ENCODE results near the gene DCP1B.

The DCP1B gene

DNA sequence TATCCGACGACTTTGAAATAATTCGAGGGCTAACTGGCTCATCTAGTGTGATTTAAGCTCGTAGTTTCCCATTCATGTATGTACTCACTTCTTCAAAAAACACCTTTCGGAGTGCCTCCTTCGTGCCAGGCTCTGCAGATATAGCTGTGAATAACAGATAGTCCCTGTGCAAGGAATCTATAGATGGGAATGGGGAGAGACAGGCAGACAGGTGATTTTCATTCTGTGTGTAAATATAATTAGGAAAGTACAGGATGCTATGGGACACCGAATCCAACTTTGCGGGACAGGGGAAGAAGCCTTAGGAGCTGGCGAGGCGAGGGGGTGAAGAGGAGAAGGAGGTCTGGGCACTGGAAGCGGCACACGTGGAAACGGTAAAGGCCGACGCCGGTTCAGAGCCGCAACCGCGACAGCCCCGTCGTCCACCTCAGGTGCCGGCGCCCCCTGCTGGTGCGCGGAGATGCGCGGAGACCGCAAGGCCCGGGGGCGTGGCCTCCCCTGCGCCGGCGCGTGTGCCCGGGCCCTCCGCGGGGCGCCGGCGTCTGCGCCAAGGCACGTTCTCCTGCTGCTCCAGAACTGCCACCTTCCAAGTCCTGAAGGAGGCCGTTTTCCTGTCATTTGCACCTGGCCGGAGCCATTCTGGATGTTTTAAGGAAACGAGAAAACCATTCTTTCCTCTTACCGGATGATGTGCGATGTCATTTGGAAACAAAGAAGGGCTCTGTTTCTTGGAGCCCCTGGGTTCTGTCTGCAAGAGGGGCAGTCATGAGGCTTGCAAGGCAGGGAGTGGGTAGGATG is 30.6 kb upstream of the DCP1B start:
- Histone ChIP-seq H3K27me3 (replicated peaks in 2 of 5; ENCODE audit: control insufficient read depth in 4 of 5, insufficient read depth in 5 of 5, low read length in 4 of 5) (peaks cover 0 to 19% (median 0%) of the 10 kb centered on the region in 5 experiments), H3K9me3 (ENCODE audit: control extremely low read depth in 1 of 5, control insufficient read depth in 4 of 5, insufficient read depth in 2 of 5, low read depth in 1 of 5, low read length in 4 of 5) (no peaks in the 10 kb centered on the region), H3K4me1 (ENCODE audit: control extremely low read depth in 1 of 4, control insufficient read depth in 4 of 4, insufficient read depth in 4 of 4, low read length in 3 of 4) (peaks cover 4 to 14% (median 9%) of the 10 kb centered on the region in 4 experiments), H3K27ac (ENCODE audit: insufficient read depth in 1 of 2, low read depth in 1 of 2, low read length in 2 of 2, poor library complexity in 1 of 2, severe bottlenecking in 2 of 2) (no peak overlapping the region), H3K4me3 (ENCODE audit: control insufficient read depth in 1 of 7, extremely low read depth in 1 of 7, insufficient read depth in 4 of 7, low read depth in 2 of 7, low read length in 6 of 7) (peak overlapping the region in 6 of 7 experiments; percentile 7 to 73 (median 44)), H3K36me3 (ENCODE audit: control insufficient read depth in 4 of 4, insufficient read depth in 4 of 4, low read length in 3 of 4) (no peaks in the 10 kb centered on the region)
- ChIA-PET CTCF (interaction anchor here (0.7 to 2.0 kb wide), 9 partner anchors 8 to 548 kb away, joined by 3 to 6 read pairs (median 4); no protein-coding TSS in a partner anchor), POLR2A (no interaction called here)
- WGBS (ENCODE audit: insufficient coverage): 8% methylated on average over 40 of the region's 47 CpGs
- peak; percentile 81 to 88 (median 85) for DNase-seq

DNA sequence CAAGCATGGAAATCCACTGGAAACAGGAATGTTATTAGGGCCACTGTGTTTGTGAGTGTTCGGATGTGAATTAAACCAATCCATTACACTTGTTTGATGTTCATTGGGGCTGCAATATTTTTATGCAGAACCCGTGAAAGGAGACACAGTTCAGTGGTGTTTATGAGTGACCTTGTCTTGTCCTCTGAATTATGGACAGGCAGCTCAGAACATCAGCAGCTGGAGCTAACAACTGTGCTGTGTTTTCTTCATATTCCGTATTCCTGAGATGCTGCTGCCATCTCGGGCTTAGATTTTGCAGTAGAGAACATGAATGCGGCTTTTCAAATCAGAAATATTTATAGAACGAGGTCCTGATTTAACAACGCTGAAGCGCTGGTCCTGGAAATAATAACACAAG is 28.2 kb upstream of the DCP1B start:
- H3K9me3 ChIP-seq (ENCODE audit: control extremely low read depth in 1 of 5, control insufficient read depth in 4 of 5, insufficient read depth in 2 of 5, low read depth in 1 of 5, low read length in 4 of 5): no peaks in the 10 kb centered on the region
- ChIA-PET POLR2A (no interaction called here), CTCF (no interaction called here)
- DNase-seq: no peak
- H3K27me3 ChIP-seq (replicated peaks in 2 of 5; ENCODE audit: control insufficient read depth in 4 of 5, insufficient read depth in 5 of 5, low read length in 4 of 5): peaks cover 0 to 18% (median 0%) of the 10 kb centered on the region in 5 experiments
- H3K4me1 ChIP-seq (ENCODE audit: control extremely low read depth in 1 of 4, control insufficient read depth in 4 of 4, insufficient read depth in 4 of 4, low read length in 3 of 4): peaks cover 4 to 14% (median 9%) of the 10 kb centered on the region in 4 experiments
- H3K27ac ChIP-seq (ENCODE audit: insufficient read depth in 1 of 2, low read depth in 1 of 2, low read length in 2 of 2, poor library complexity in 1 of 2, severe bottlenecking in 2 of 2): no peak overlapping the region
- no peaks in the 10 kb centered on the region for H3K36me3 ChIP-seq (ENCODE audit: control insufficient read depth in 4 of 4, insufficient read depth in 4 of 4, low read length in 3 of 4)
- no peak overlapping the region for H3K4me3 ChIP-seq (ENCODE audit: control insufficient read depth in 1 of 7, extremely low read depth in 1 of 7, insufficient read depth in 4 of 7, low read depth in 2 of 7, low read length in 6 of 7)
- WGBS (ENCODE audit: insufficient coverage): 97% methylated on average over 4 of the region's 8 CpGs

GRCh38 chr12:2029851-2030250 is 25.6 kb upstream of the DCP1B start:
- Histone ChIP-seq H3K9me3 (ENCODE audit: control extremely low read depth in 1 of 5, control insufficient read depth in 4 of 5, insufficient read depth in 2 of 5, low read depth in 1 of 5, low read length in 4 of 5) (no peaks in the 10 kb centered on the region), H3K27ac (ENCODE audit: insufficient read depth in 1 of 2, low read depth in 1 of 2, low read length in 2 of 2, poor library complexity in 1 of 2, severe bottlenecking in 2 of 2) (no peak overlapping the region), H3K36me3 (ENCODE audit: control insufficient read depth in 4 of 4, insufficient read depth in 4 of 4, low read length in 3 of 4) (no peaks in the 10 kb centered on the region), H3K27me3 (replicated peaks in 2 of 5; ENCODE audit: control insufficient read depth in 4 of 5, insufficient read depth in 5 of 5, low read length in 4 of 5) (peaks cover 0 to 14% (median 0%) of the 10 kb centered on the region in 5 experiments), H3K4me3 (ENCODE audit: control insufficient read depth in 1 of 7, extremely low read depth in 1 of 7, insufficient read depth in 4 of 7, low read depth in 2 of 7, low read length in 6 of 7) (no peak overlapping the region), H3K4me1 (ENCODE audit: control extremely low read depth in 1 of 4, control insufficient read depth in 4 of 4, insufficient read depth in 4 of 4, low read length in 3 of 4) (peaks cover 2 to 7% (median 4%) of the 10 kb centered on the region in 4 experiments)
- DNase-seq: peak in 1 of 3 donors; percentile 19
- ChIA-PET CTCF (interaction anchor here (1.7 kb wide), 1 partner anchor 11 kb away, joined by 4 read pairs; no protein-coding TSS in a partner anchor), POLR2A (no interaction called here)
- WGBS (ENCODE audit: insufficient coverage): no CpG with 5 or more reads among the region's 3 CpGs

DNA sequence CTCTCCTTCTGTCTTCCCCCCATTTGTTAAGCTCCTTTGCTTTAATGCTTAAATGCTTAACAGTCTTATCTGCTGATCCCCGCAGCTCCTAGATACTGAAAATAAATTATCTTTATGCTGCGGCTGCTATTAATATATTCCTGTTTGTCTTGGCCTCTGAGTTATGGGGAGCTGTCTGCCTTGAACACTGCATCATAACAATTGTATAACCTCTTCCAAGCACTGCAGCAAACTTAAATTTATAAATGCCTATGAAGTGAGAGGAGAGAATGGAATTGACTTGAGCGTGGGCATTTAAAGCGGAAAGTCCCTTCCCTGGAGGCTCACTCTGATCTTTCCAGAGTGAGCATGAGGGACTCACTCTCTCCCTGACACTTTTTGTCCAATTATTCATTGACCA is 23.1 kb upstream of the DCP1B start:
- H3K27ac ChIP-seq (ENCODE audit: insufficient read depth in 1 of 2, low read depth in 1 of 2, low read length in 2 of 2, poor library complexity in 1 of 2, severe bottlenecking in 2 of 2): no peak overlapping the region
- no peaks in the 10 kb centered on the region for H3K36me3 ChIP-seq (ENCODE audit: control insufficient read depth in 4 of 4, insufficient read depth in 4 of 4, low read length in 3 of 4)
- H3K4me1 ChIP-seq (ENCODE audit: control extremely low read depth in 1 of 4, control insufficient read depth in 4 of 4, insufficient read depth in 4 of 4, low read length in 3 of 4): peaks cover 0 to 5% (median 2%) of the 10 kb centered on the region in 4 experiments
- no peak overlapping the region for H3K4me3 ChIP-seq (ENCODE audit: control insufficient read depth in 1 of 7, extremely low read depth in 1 of 7, insufficient read depth in 4 of 7, low read depth in 2 of 7, low read length in 6 of 7)
- peaks cover 0 to 6% (median 0%) of the 10 kb centered on the region in 5 experiments for H3K27me3 ChIP-seq (replicated peaks in 2 of 5; ENCODE audit: control insufficient read depth in 4 of 5, insufficient read depth in 5 of 5, low read length in 4 of 5)
- ChIA-PET POLR2A (no interaction called here), CTCF (interaction anchor here (1.2 kb wide), 1 partner anchor 17 kb away, joined by 3 read pairs; no protein-coding TSS in a partner anchor)
- 100% methylated on average over 2 of the region's 4 CpGs for whole genome bisulfite sequencing (ENCODE audit: insufficient coverage)
- peaks cover 0 to 4% (median 0%) of the 10 kb centered on the region in 5 experiments for H3K9me3 ChIP-seq (ENCODE audit: control extremely low read depth in 1 of 5, control insufficient read depth in 4 of 5, insufficient read depth in 2 of 5, low read depth in 1 of 5, low read length in 4 of 5)
- no peak for DNase-seq

- Histone ChIP-seq H3K27me3 (replicated peaks in 2 of 5; ENCODE audit: control insufficient read depth in 4 of 5, insufficient read depth in 5 of 5, low read length in 4 of 5) (peaks cover 0 to 2% (median 0%) of the 10 kb centered on the region in 5 experiments), H3K4me3 (ENCODE audit: control insufficient read depth in 1 of 7, extremely low read depth in 1 of 7, insufficient read depth in 4 of 7, low read depth in 2 of 7, low read length in 6 of 7) (no peak overlapping the region), H3K9me3 (ENCODE audit: control extremely low read depth in 1 of 5, control insufficient read depth in 4 of 5, insufficient read depth in 2 of 5, low read depth in 1 of 5, low read length in 4 of 5) (peaks cover 0 to 8% (median 0%) of the 10 kb centered on the region in 5 experiments), H3K36me3 (ENCODE audit: control insufficient read depth in 4 of 4, insufficient read depth in 4 of 4, low read length in 3 of 4) (no peaks in the 10 kb centered on the region), H3K4me1 (ENCODE audit: control extremely low read depth in 1 of 4, control insufficient read depth in 4 of 4, insufficient read depth in 4 of 4, low read length in 3 of 4) (peaks cover 0 to 5% (median 2%) of the 10 kb centered on the region in 4 experiments), H3K27ac (ENCODE audit: insufficient read depth in 1 of 2, low read depth in 1 of 2, low read length in 2 of 2, poor library complexity in 1 of 2, severe bottlenecking in 2 of 2) (no peak overlapping the region)
- CTCF ChIA-PET: interaction anchor here (1.7 kb wide), 1 partner anchor 11 kb away, joined by 4 read pairs; no protein-coding TSS in a partner anchor
- no peak for DNase-seq
- POLR2A ChIA-PET: no interaction called here
- 22% methylated on average over 3 of the region's 3 CpGs for WGBS (ENCODE audit: insufficient coverage)
Measured at GRCh38 chr12:2023365-2023764, 19.1 kb upstream of the DCP1B start.

DNA sequence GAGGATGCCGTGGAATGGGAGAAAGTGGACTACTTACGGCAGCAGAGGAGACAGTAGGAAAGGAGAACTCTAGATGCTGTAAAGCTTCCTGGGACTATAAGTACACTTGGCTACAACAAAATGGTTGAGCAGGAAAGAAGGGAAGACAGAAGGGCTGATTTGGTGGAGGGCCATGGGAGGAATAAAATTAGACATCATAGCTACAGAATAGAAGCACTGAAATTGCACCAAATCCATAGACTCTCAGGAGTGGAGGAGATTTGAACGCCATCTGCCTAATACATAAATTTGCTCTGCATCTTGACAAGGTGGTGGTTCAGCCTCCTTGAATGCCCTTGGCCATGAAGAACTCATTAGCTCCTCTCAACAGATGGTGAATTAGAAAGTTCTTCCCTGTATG is 16.3 kb upstream of the DCP1B start:
- peaks cover 0 to 5% (median 2%) of the 10 kb centered on the region in 4 experiments for H3K4me1 ChIP-seq (ENCODE audit: control extremely low read depth in 1 of 4, control insufficient read depth in 4 of 4, insufficient read depth in 4 of 4, low read length in 3 of 4)
- CTCF ChIA-PET: interaction anchor here (0.7 to 1.4 kb wide), 3 partner anchors 9 to 26 kb away, joined by 3 to 5 read pairs (median 4); no protein-coding TSS in a partner anchor
- peaks cover 0 to 8% (median 0%) of the 10 kb centered on the region in 5 experiments for H3K9me3 ChIP-seq (ENCODE audit: control extremely low read depth in 1 of 5, control insufficient read depth in 4 of 5, insufficient read depth in 2 of 5, low read depth in 1 of 5, low read length in 4 of 5)
- 100% methylated on average over 3 of the region's 3 CpGs for WGBS (ENCODE audit: insufficient coverage)
- no peak overlapping the region for H3K27ac ChIP-seq (ENCODE audit: insufficient read depth in 1 of 2, low read depth in 1 of 2, low read length in 2 of 2, poor library complexity in 1 of 2, severe bottlenecking in 2 of 2)
- POLR2A ChIA-PET: no interaction called here
- no peaks in the 10 kb centered on the region for H3K27me3 ChIP-seq (replicated peaks in 2 of 5; ENCODE audit: control insufficient read depth in 4 of 5, insufficient read depth in 5 of 5, low read length in 4 of 5)
- H3K36me3 ChIP-seq (ENCODE audit: control insufficient read depth in 4 of 4, insufficient read depth in 4 of 4, low read length in 3 of 4): no peaks in the 10 kb centered on the region
- H3K4me3 ChIP-seq (ENCODE audit: control insufficient read depth in 1 of 7, extremely low read depth in 1 of 7, insufficient read depth in 4 of 7, low read depth in 2 of 7, low read length in 6 of 7): no peak overlapping the region
- DNase-seq: no peak

DNA sequence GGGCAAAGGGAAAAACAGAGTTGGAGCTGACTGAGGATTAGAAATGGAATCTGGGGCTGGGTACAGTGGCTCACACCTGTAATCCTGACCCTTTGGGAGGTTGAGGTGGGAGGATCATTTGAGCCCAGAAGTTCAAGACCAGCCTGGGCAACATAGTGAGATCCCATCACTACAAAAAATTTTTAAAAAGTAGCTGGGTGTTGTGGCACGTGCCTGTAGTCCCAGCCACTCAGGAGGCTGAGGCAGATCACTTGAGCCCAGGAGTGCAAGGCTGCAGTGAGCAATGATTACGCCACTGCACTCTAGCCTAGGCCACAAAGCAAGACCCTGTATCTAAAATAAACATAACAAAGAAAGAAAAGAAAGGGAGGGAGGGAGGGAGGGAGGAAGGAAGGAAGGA is 14.9 kb upstream of the DCP1B start:
- no peaks in the 10 kb centered on the region for H3K27me3 ChIP-seq (replicated peaks in 2 of 5; ENCODE audit: control insufficient read depth in 4 of 5, insufficient read depth in 5 of 5, low read length in 4 of 5)
- no peaks in the 10 kb centered on the region for H3K36me3 ChIP-seq (ENCODE audit: control insufficient read depth in 4 of 4, insufficient read depth in 4 of 4, low read length in 3 of 4)
- ChIA-PET CTCF (interaction anchor here (0.9 to 2.3 kb wide), 5 partner anchors 9 to 15 kb away, joined by 3 to 7 read pairs (median 4); no protein-coding TSS in a partner anchor), POLR2A (no interaction called here)
- peaks cover 0 to 5% (median 2%) of the 10 kb centered on the region in 4 experiments for H3K4me1 ChIP-seq (ENCODE audit: control extremely low read depth in 1 of 4, control insufficient read depth in 4 of 4, insufficient read depth in 4 of 4, low read length in 3 of 4)
- H3K4me3 ChIP-seq (ENCODE audit: control insufficient read depth in 1 of 7, extremely low read depth in 1 of 7, insufficient read depth in 4 of 7, low read depth in 2 of 7, low read length in 6 of 7): no peak overlapping the region
- H3K27ac ChIP-seq (ENCODE audit: insufficient read depth in 1 of 2, low read depth in 1 of 2, low read length in 2 of 2, poor library complexity in 1 of 2, severe bottlenecking in 2 of 2): no peak overlapping the region
- peaks cover 0 to 4% (median 0%) of the 10 kb centered on the region in 5 experiments for H3K9me3 ChIP-seq (ENCODE audit: control extremely low read depth in 1 of 5, control insufficient read depth in 4 of 5, insufficient read depth in 2 of 5, low read depth in 1 of 5, low read length in 4 of 5)
- DNase-seq: no peak
- WGBS (ENCODE audit: insufficient coverage): no CpG with 5 or more reads among the region's 2 CpGs

Data from common myeloid progenitor, CD34-positive (primary cell).